Cortex of kidney (tissue), 1 donor: ENCODE data around the gene RNASE2.
"Not testable (repeated sequence)": the region's sequence is repeated elsewhere in the genome, so short reads cannot be mapped to it uniquely, and the experiment has no call there.

Source experiments
- DNase-seq: peaks from one replicate; lab custom pipeline; 2025; lab: John Stamatoyannopoulos, UW

Gene RNASE2

GRCh38 chr14:20982646-20983369 lies 27.5 kb downstream of the RNASE2 start:
- no peak for DNase-seq

GRCh38 chr14:20985650-20986049 lies 30.4 kb downstream of the RNASE2 start:
- DNase-seq: not testable (repeated sequence)

GRCh38 chr14:20986811-20987210 lies 31.5 kb downstream of the RNASE2 start:
- DNase-seq: no peak

GRCh38 chr14:20988717-20989470 lies 33.6 kb downstream of the RNASE2 start:
- DNase-seq: no peak

GRCh38 chr14:20989471-20989786 lies 34.1 kb downstream of the RNASE2 start:
- DNase-seq: no peak

GRCh38 chr14:20989787-20990600 lies 34.7 kb downstream of the RNASE2 start, which contains the start of gene METTL17:
Gene METTL17, plus strand, starts transcription at chr14:20989980. Its CDS starts 23 bp downstream, at chr14:20990003.
- DNase-seq: no peak

GRCh38 chr14:20996521-20996920 lies 41.2 kb downstream of the RNASE2 start:
- no peak for DNase-seq

GRCh38 chr14:20997115-20997514 lies 41.8 kb downstream of the RNASE2 start:
- DNase-seq: no peak

- DNase-seq: no peak
Measured at GRCh38 chr14:20997564-20997963, 42.3 kb downstream of the RNASE2 start.

GRCh38 chr14:20998139-20998538 lies 42.9 kb downstream of the RNASE2 start:
- no peak for DNase-seq

GRCh38 chr14:20998674-20999366 lies 43.5 kb downstream of the RNASE2 start, which contains the start of gene SLC39A2:
Gene SLC39A2, plus strand, starts transcription at chr14:20999293. Its CDS starts 154 bp downstream, at chr14:20999447.
- DNase-seq: no peak

GRCh38 chr14:20999591-20999990 lies 44.3 kb downstream of the RNASE2 start:
- DNase-seq: no peak

- DNase-seq: no peak
Measured at GRCh38 chr14:21001218-21001617, 45.9 kb downstream of the RNASE2 start.

- DNase-seq: no peak
Measured at GRCh38 chr14:21003788-21004346, 48.6 kb downstream of the RNASE2 start.
